Measurements from ENCODE around the gene CERS6. TPM values are rescaled to one million over a fixed set of nuclear protein-coding genes. Genes with fewer than 3 reads are reported as not detected.

CERS6 gene
- total and polyA plus RNA-seq, 2 of the 8 experiments (the other 6 are each of a cell fraction or from before 2014, with no cell fraction given) = 6.8 to 28.2 TPM

DNA sequence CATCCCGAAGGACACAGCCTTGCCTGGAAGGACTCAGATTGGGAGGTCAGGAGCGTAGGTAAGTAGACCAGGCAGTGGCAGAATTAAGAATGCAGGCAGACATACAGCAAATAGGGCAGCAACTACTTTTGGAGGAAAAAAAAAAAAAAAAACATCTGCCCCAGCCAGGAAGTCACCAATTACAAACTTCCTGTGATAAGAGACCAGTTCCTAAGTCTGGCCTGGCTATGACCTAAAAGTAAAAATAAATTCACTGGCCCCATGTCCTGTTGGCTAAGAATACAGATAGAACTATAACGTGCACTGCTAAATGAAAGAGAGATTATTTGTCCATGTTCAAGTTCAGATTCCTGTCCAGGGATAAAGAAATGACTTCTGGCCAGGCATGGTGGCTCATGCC is 301.2 kb downstream of the CERS6 start:
- no peak overlapping the region for H2BK120ac ChIP-seq (replicated peaks; ENCODE audit: low read depth, low read length)
- WGBS, 2 experiments (ENCODE audit: extremely low coverage in 1 of 2, insufficient coverage in 1 of 2, insufficient read length in 1 of 2, insufficient replicate concordance in 2 of 2, low coverage in 1 of 2, low lambda C conversion rate in 2 of 2, missing lambda C conversion rate in 1 of 2) = 91% methylated on average over 3 of the region's 3 CpGs; no CpG with 5 or more reads in 1 of the 2 experiments

More for the DNA sequence above, 301.2 kb downstream of the CERS6 start:
- Histone ChIP-seq H4K91ac (replicated peaks; ENCODE audit: insufficient read length, low read length) (no peak overlapping the region), H3K4me3 (ENCODE audit: extremely low read depth in 1 of 4, insufficient read depth in 2 of 4, low read depth in 3 of 4, low read length in 4 of 4) (no peak overlapping the region), H3K27me3 (replicated peaks in 1 of 4; ENCODE audit: control insufficient read depth in 3 of 4, extremely low read depth in 1 of 4, insufficient read depth in 3 of 4, low read length in 3 of 4) (no peaks in the 10 kb centered on the region; a peak in 1 of 7 replicates), H3K14ac (ENCODE audit: insufficient read length) (no peak overlapping the region), H3K27ac (ENCODE audit: low read depth, low read length) (no peak overlapping the region), H4K5ac (ENCODE audit: insufficient read length, low read depth, low read length) (no peak overlapping the region), H3K56ac (replicated peaks; ENCODE audit: insufficient read length, low read depth, low read length) (no peak overlapping the region), H3K4me1 (replicated peaks in 1 of 4; ENCODE audit: control insufficient read depth in 3 of 4, insufficient read depth in 4 of 4, low read length in 3 of 4) (peaks cover 0 to 5% (median 0%) of the 10 kb centered on the region in 4 experiments; a peak in 2 of 7 replicates), H3K4me2 (ENCODE audit: insufficient read depth in 1 of 2, low read depth in 2 of 2, low read length in 2 of 2) (no peak overlapping the region), H2AK5ac (ENCODE audit: low read depth, low read length) (no peak overlapping the region), H2BK12ac (ENCODE audit: low read depth, low read length) (no peak overlapping the region), H3K18ac (ENCODE audit: extremely low read depth, low read length) (no peak overlapping the region), H2BK15ac (ENCODE audit: low read length) (no peak overlapping the region), H4K20me1 (replicated peaks in 1 of 2; ENCODE audit: control insufficient read depth in 1 of 2, insufficient read depth in 2 of 2, low read length in 2 of 2) (no peaks in the 10 kb centered on the region), H3K23ac (ENCODE audit: insufficient read length) (no peak overlapping the region), H2BK20ac (ENCODE audit: low read length) (no peak overlapping the region), H3K79me1 (ENCODE audit: low read depth, low read length) (no peaks in the 10 kb centered on the region), H2AFZ (ENCODE audit: low read length) (no peak overlapping the region), H3K9me3 (ENCODE audit: insufficient read depth in 2 of 2, low read depth in 1 of 2, low read length in 1 of 2) (no peaks in the 10 kb centered on the region), H3K36me3 (ENCODE audit: control insufficient read depth in 2 of 4, insufficient read depth in 4 of 4, low read length in 3 of 4) (no peaks in the 10 kb centered on the region), H2BK5ac (ENCODE audit: low read depth, low read length) (no peak overlapping the region), H3K9ac (replicated peaks in 1 of 4; ENCODE audit: extremely low read depth in 1 of 4, low read depth in 3 of 4, low read length in 3 of 4) (no peak overlapping the region), H3K23me2 (ENCODE audit: low read depth, low read length) (no peaks in the 10 kb centered on the region), H3K79me2 (ENCODE audit: control insufficient read depth in 1 of 2, insufficient read depth in 2 of 2, low read length in 2 of 2) (no peaks in the 10 kb centered on the region), H4K8ac (ENCODE audit: extremely low read depth, insufficient read depth, low read length) (no peak overlapping the region; the same call in 1 of the 2 replicates), H3K4ac (replicated peaks; ENCODE audit: insufficient read length, low read depth, low read length) (no peak overlapping the region)
- no peak for FAIRE-seq
- CTCF ChIA-PET (ENCODE audit: partially characterized antibody) = interaction anchor here (0.9 to 3.6 kb wide), 6 partner anchors 8 to 420 kb away, joined by 3 to 22 read pairs (median 6); no protein-coding TSS in a partner anchor
- TF ChIP-seq HDAC6 (IDR thresholded peaks at IDR 0.05; ENCODE audit: low read depth, low read length) (no peak), PHF8 (conservative IDR thresholded peaks at IDR 0.05; ENCODE audit: low read depth, low read length) (no peak), SUZ12 (IDR thresholded peaks at IDR 0.05; ENCODE audit: low read length) (no peak), SAP30 (IDR thresholded peaks at IDR 0.05; ENCODE audit: insufficient read depth, insufficient replicate concordance, low read length) (no peak), ZNF274 (IDR thresholded peaks at IDR 0.05; ENCODE audit: borderline replicate concordance, extremely low read depth, low read length) (no peak)
- TF ChIP-seq, protein P1, sequence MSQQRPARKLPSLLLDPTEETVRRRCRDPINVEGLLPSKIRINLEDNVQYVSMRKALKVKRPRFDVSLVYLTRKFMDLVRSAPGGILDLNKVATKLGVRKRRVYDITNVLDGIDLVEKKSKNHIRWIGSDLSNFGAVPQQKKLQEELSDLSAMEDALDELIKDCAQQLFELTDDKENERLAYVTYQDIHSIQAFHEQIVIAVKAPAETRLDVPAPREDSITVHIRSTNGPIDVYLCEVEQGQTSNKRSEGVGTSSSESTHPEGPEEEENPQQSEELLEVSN (IDR thresholded peaks at IDR 0.05) = no peak
- TF ChIP-seq, protein P2, sequence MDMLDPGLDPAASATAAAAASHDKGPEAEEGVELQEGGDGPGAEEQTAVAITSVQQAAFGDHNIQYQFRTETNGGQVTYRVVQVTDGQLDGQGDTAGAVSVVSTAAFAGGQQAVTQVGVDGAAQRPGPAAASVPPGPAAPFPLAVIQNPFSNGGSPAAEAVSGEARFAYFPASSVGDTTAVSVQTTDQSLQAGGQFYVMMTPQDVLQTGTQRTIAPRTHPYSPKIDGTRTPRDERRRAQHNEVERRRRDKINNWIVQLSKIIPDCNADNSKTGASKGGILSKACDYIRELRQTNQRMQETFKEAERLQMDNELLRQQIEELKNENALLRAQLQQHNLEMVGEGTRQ (IDR thresholded peaks at IDR 0.05; ENCODE audit: low read length) = no peak
- TF ChIP-seq, protein P3, sequence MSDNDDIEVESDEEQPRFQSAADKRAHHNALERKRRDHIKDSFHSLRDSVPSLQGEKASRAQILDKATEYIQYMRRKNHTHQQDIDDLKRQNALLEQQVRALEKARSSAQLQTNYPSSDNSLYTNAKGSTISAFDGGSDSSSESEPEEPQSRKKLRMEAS (IDR thresholded peaks at IDR 0.05) = no peak
- POLR2A ChIA-PET (ENCODE audit: partially characterized antibody) = no interaction called here
- no peak for DNase-seq (ENCODE audit: low read depth in 1 of 2, low spot score in 2 of 2)
